Hepatocyte (in vitro differentiated cells): Measurements from ENCODE around the gene GJC1. TPM values are rescaled to one million over a fixed set of nuclear protein-coding genes. Genes with fewer than 3 reads are reported as not detected.

Source experiments
- DNase-seq: peaks from one replicate; pipeline ENCODE4 v3.0.0-alpha.2; 2016; ENCODE audit warnings: low spot score
- H2AFZ ChIP-seq: fragments of 200-600 bp; sonication (generic); 2 replicates; pipeline ENCODE4 v1.6.0; 2016; ENCODE audit warnings: antibody characterized with exemption, mild to moderate bottlenecking
- H3K27ac ChIP-seq: fragments of 200-600 bp; sonication (generic); 2 replicates; pipeline ENCODE4 v1.5.1; 2016; ENCODE audit warnings: mild to moderate bottlenecking
- H3K27me3 ChIP-seq: fragments of 200-600 bp; sonication (generic); 2 replicates; pipeline ENCODE4 v1.6.1; 2016
- H3K36me3 ChIP-seq: fragments of 200-600 bp; sonication (generic); replicated peaks from 2 replicates; pipeline ENCODE4 v1.5.1; 2016; ENCODE audit warnings: low read depth; ENCODE audit not compliant: insufficient read depth
- H3K4me1 ChIP-seq: fragments of 200-600 bp; sonication (generic); 2 replicates; pipeline ENCODE4 v1.5.1; 2016; ENCODE audit warnings: mild to moderate bottlenecking, moderate library complexity; ENCODE audit not compliant: insufficient read depth
- H3K4me2 ChIP-seq: fragments of 200-600 bp; sonication (generic); 2 replicates; pipeline ENCODE4 v1.6.0; 2016
- H3K4me3 ChIP-seq: fragments of 200-600 bp; sonication (generic); 2 replicates; pipeline ENCODE4 v1.5.1; 2016; ENCODE audit warnings: mild to moderate bottlenecking
- H3K79me2 ChIP-seq: fragments of 200-600 bp; sonication (generic); 2 replicates; pipeline ENCODE4 v1.6.0; 2017; ENCODE audit warnings: mild to moderate bottlenecking
- H3K9me2 ChIP-seq: fragments of 200-600 bp; sonication (generic); replicated peaks from 2 replicates; pipeline ENCODE4 v1.6.0; 2017; ENCODE audit warnings: mild to moderate bottlenecking; ENCODE audit not compliant: insufficient read depth
- H3K9me3 ChIP-seq: fragments of 200-600 bp; sonication (generic); 2 replicates; pipeline ENCODE4 v1.5.1; 2016; ENCODE audit warnings: low read depth, mild to moderate bottlenecking
- H4K20me1 ChIP-seq: fragments of 200-600 bp; sonication (generic); 2 replicates; pipeline ENCODE4 v1.6.0; 2016; ENCODE audit warnings: mild to moderate bottlenecking; ENCODE audit not compliant: insufficient read depth, poor library complexity, severe bottlenecking
- EZH2 ChIP-seq: fragments of 200-600 bp; sonication (generic); IDR thresholded peaks from 2 replicates; pipeline ENCODE4 v1.6.1; 2016; ENCODE audit warnings: antibody characterized with exemption, mild to moderate bottlenecking, borderline replicate concordance
- EZH2phosphoT487 ChIP-seq: fragments of 200-600 bp; sonication (generic); IDR thresholded peaks from one replicate; pipeline ENCODE4 v1.6.1; 2018; ENCODE audit warnings: antibody characterized with exemption, mild to moderate bottlenecking, low read depth, moderate library complexity; ENCODE audit not compliant: unreplicated experiment, severe bottlenecking
- WGBS: methylation state at CpG from one replicate; pipeline ENCODE4 v1.1.6; 2016; ENCODE audit warnings: low lambda C conversion rate; ENCODE audit errors: missing lambda C conversion rate; 5-methylcytosine and 5-hydroxymethylcytosine counted together
- polyA plus RNA-seq: library from polyadenylated mRNA; unstranded; fragments of >200 nt; fragmentation: Nextera tagmentation; extraction: Ambion mirVana; gene quantifications from 2 replicates; pipeline ENCODE4 v1.2.1, GENCODE V29; 2016
- total RNA-seq: library from RNA; depleted of rRNA; stranded (reverse); fragments of >200 nt; gene quantifications from 2 replicates; pipeline ENCODE4 v1.2.3, GENCODE V29; 2014
- TF ChIP-seq, protein P1 (sequence below): fragments of 200-600 bp; sonication (generic); IDR thresholded peaks from 2 replicates; pipeline ENCODE4 v1.5.1; 2016; ENCODE audit warnings: antibody characterized with exemption, mild to moderate bottlenecking; ENCODE audit not compliant: poor library complexity

Gene GJC1
- total and polyA plus RNA-seq, 2 experiments from 2014 or later, result 7.5 to 11.4 TPM

DNA sequence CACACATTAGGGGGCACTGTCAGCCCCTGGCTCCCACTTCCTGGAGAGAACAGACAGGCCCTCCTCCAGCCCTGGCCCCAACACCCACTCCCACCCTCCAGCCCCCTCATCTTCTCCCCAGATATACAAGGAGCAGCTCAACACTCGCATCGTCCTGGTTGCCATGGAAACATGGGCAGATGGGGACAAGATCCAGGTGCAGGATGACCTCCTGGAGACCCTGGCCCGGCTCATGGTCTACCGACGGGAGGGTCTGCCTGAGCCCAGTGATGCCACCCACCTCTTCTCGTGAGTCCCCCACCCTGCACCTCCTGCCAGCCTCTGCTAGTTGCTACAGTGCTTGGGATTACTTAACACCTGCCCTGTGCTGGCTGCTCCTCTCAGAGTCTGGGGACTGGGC, 56.9 kb downstream of the GJC1 start:
- Histone ChIP-seq H3K27ac (no peak overlapping the region), H4K20me1 (no peaks in the 10 kb centered on the region), H3K4me2 (no peak overlapping the region), H3K4me3 (no peak overlapping the region), H2AFZ (no peak overlapping the region), H3K27me3 (no peaks in the 10 kb centered on the region), H3K9me3 (no peaks in the 10 kb centered on the region), H3K4me1 (no peaks in the 10 kb centered on the region), H3K36me3 (no peaks in the 10 kb centered on the region), H3K79me2 (no peaks in the 10 kb centered on the region), H3K9me2 (no peaks in the 10 kb centered on the region)
- no peak for DNase-seq
- 74% methylated on average over 6 of the region's 6 CpGs for WGBS
- TF ChIP-seq, protein P1, sequence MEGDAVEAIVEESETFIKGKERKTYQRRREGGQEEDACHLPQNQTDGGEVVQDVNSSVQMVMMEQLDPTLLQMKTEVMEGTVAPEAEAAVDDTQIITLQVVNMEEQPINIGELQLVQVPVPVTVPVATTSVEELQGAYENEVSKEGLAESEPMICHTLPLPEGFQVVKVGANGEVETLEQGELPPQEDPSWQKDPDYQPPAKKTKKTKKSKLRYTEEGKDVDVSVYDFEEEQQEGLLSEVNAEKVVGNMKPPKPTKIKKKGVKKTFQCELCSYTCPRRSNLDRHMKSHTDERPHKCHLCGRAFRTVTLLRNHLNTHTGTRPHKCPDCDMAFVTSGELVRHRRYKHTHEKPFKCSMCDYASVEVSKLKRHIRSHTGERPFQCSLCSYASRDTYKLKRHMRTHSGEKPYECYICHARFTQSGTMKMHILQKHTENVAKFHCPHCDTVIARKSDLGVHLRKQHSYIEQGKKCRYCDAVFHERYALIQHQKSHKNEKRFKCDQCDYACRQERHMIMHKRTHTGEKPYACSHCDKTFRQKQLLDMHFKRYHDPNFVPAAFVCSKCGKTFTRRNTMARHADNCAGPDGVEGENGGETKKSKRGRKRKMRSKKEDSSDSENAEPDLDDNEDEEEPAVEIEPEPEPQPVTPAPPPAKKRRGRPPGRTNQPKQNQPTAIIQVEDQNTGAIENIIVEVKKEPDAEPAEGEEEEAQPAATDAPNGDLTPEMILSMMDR, result no peak
- TF ChIP-seq EZH2phosphoT487, result no peak
- TF ChIP-seq EZH2, result no peak

DNA sequence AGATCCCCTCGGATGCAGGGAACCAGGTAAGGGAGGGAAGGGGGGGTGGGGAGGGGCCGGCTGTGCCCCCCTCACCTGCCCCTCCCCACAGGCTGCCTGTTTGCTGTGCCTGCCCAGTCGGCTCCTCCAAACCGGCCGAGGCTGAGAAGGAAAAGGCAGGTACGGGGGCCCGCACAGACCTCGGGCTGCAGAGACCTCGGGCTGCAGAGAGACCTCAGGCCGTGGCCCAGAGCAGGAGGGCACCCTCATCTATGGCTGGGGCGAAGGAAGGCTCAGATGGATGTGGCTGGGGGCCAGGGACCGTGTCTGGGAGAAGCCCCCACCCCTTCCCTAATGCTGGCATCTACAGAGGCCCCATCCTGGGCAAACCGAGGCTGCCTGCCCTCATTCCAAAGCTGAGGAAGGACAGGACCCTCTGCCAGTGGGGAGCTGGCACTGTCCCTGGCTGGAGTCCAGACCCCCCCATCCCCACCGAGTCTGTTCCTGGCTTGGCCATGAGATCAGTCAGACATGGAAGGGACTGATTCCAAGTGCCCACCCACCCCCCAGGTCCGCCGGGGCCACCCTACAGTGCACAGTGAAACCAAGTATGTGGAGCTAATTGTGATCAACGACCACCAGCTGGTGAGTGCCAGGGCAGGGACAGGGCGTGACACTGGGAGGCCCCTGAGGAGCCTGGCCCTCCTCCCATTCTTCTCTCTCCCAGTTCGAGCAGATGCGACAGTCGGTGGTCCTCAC, 57.6 kb downstream of the GJC1 start:
- 86% methylated on average over 15 of the region's 21 CpGs for WGBS
- no peak overlapping the region for H3K4me3 ChIP-seq
- no peak for DNase-seq
- no peak overlapping the region for H3K4me2 ChIP-seq
- no peaks in the 10 kb centered on the region for H4K20me1 ChIP-seq
- H3K79me2 ChIP-seq, result no peaks in the 10 kb centered on the region
- H3K27ac ChIP-seq, result no peak overlapping the region
- H3K27me3 ChIP-seq, result no peaks in the 10 kb centered on the region
- no peak overlapping the region for H2AFZ ChIP-seq
- H3K4me1 ChIP-seq, result no peaks in the 10 kb centered on the region
- no peaks in the 10 kb centered on the region for H3K9me3 ChIP-seq
- H3K9me2 ChIP-seq, result no peaks in the 10 kb centered on the region
- no peaks in the 10 kb centered on the region for H3K36me3 ChIP-seq
- TF ChIP-seq EZH2 (no peak), EZH2phosphoT487 (no peak)
- TF ChIP-seq, protein P1, result no peak

DNA sequence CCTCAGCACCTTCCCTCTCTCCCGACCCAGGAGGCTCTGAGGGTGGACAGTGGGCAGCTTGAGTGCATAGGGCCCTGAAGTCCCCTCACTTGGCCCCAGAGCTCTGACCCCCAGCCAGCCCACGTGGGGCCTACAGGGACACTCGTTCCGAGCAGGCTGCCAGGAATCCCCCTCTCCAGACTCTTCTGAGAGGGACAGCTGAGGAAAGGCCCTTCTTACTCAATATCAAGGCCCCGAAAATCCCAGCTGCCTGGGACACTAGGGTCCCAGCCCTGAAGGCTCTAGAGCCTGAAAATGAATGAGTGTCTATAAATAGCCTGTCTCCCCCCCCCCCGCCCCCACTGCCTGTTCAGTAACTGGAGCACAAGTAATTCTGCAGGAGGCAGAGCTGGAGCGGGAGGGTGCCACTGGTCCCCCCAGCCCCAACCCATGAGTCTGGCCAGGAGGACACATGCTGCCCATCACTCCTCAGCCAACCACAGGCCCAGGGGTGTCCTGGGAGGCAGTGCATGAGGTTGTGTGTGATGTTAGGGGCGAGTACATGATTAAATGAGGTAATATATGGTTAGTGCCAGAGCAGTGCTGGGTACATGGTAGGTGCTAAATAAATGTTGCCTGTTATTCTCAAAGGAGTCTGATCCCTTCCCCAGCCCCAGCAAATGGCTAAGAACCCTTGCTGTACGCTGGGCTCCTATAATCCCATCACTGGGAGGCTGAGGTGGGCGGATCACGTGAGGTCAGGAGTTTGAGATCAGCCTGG, 59.7 kb downstream of the GJC1 start:
- no peaks in the 10 kb centered on the region for H3K36me3 ChIP-seq
- H4K20me1 ChIP-seq, result no peaks in the 10 kb centered on the region
- no peaks in the 10 kb centered on the region for H3K4me1 ChIP-seq
- H3K4me2 ChIP-seq, result no peak overlapping the region
- no peaks in the 10 kb centered on the region for H3K9me2 ChIP-seq
- H2AFZ ChIP-seq, result no peak overlapping the region
- no peaks in the 10 kb centered on the region for H3K9me3 ChIP-seq
- WGBS, result 75% methylated on average over 11 of the region's 11 CpGs
- H3K27me3 ChIP-seq, result no peaks in the 10 kb centered on the region
- no peak for DNase-seq
- H3K27ac ChIP-seq, result no peak overlapping the region
- TF ChIP-seq EZH2phosphoT487 (no peak), EZH2 (no peak)
- TF ChIP-seq, protein P1, result no peak
- no peaks in the 10 kb centered on the region for H3K79me2 ChIP-seq
- H3K4me3 ChIP-seq, result no peak overlapping the region
